PC-3 (cell line): Measurements from ENCODE around the gene TNNI3. TPM values are rescaled to one million over a fixed set of nuclear protein-coding genes. Genes with fewer than 3 reads are reported as not detected.

ENCODE experiments used
- ATAC-seq: fragments of 200-7000 bp; cut with Tn5 transposase; 2 replicates; pipeline ENCODE4 v1.9.1; 2020; ENCODE audit warnings: mild to moderate bottlenecking, moderate library complexity
- BruUV-seq: library from RNA; stranded (reverse); fragments of 400-500 nt; replicated peaks from 2 replicates; lab custom pipeline; 2021; lab: Mats Ljungman, UMichigan
- CTCF ChIA-PET: fragments of 300-600 bp; sonication (Branson Sonifier 250); formaldehyde crosslinking; loops from one replicate; lab custom pipeline; 2022; ENCODE audit warnings: antibody characterized with exemption; lab: Charles Lee
- POLR2A ChIA-PET: fragments of 300-600 bp; sonication (Branson Sonifier 250); formaldehyde crosslinking; loops from one replicate; lab custom pipeline; 2022; ENCODE audit warnings: antibody characterized with exemption; ENCODE audit not compliant: unreplicated experiment; lab: Charles Lee
- DNase-seq: peaks from one replicate; pipeline ENCODE4 v3.0.0-alpha.2; 2015
- H2AFZ ChIP-seq: fragments of 300-600 bp; sonication (generic); 2 replicates; pipeline ENCODE4 v1.6.0; 2016; ENCODE audit warnings: antibody characterized with exemption, low read length
- H3F3A ChIP-seq: fragments of 300-600 bp; sonication (generic); one replicate; pipeline ENCODE4 v1.6.0; 2017; ENCODE audit warnings: antibody characterized with exemption, low read length, control low read depth, mild to moderate bottlenecking; ENCODE audit not compliant: unreplicated experiment
- H3K27ac ChIP-seq: fragments of 300-600 bp; sonication (generic); 2 replicates; pipeline ENCODE4 v1.5.1; 2016; ENCODE audit warnings: mild to moderate bottlenecking, low read length
- H3K27me3 ChIP-seq: fragments of 300-600 bp; sonication (generic); 2 replicates; pipeline ENCODE4 v1.6.1; 2016; ENCODE audit warnings: low read length, mixed read lengths
- H3K36me3 ChIP-seq: fragments of 300-600 bp; sonication (generic); 2 replicates; pipeline ENCODE4 v1.6.1; 2016; ENCODE audit warnings: low read depth, mixed run types, low read length, mixed read lengths
- H3K4me1 ChIP-seq: fragments of 300-600 bp; sonication (generic); 2 replicates; pipeline ENCODE4 v1.5.1; 2016; ENCODE audit warnings: low read length; ENCODE audit not compliant: insufficient read depth
- H3K4me2 ChIP-seq: fragments of 300-600 bp; sonication (generic); 2 replicates; pipeline ENCODE4 v1.6.0; 2016; ENCODE audit warnings: low read length
- H3K4me3 ChIP-seq: fragments of 300-600 bp; sonication (generic); 2 replicates; pipeline ENCODE4 v1.5.1; 2016; ENCODE audit warnings: mild to moderate bottlenecking, low read length, mixed read lengths
- H3K79me2 ChIP-seq: fragments of 300-600 bp; sonication (generic); 2 replicates; pipeline ENCODE4 v1.6.1; 2017; ENCODE audit warnings: low read length, mixed read lengths
- H3K9ac ChIP-seq: fragments of 300-600 bp; sonication (generic); 2 replicates; pipeline ENCODE4 v1.6.0; 2016; ENCODE audit warnings: mild to moderate bottlenecking, low read length
- H3K9me2 ChIP-seq: fragments of 300-600 bp; sonication (generic); replicated peaks from 2 replicates; pipeline ENCODE4 v1.6.1; 2016; ENCODE audit warnings: mixed run types, low read length, mixed read lengths
- H3K9me3 ChIP-seq: fragments of 300-600 bp; sonication (generic); 2 replicates; pipeline ENCODE4 v1.6.1; 2016; ENCODE audit warnings: low read length, mixed read lengths
- H4K20me1 ChIP-seq: fragments of 300-600 bp; sonication (generic); 2 replicates; pipeline ENCODE4 v1.6.1; 2016; ENCODE audit warnings: low read length, mixed read lengths
- CTCF ChIP-seq: fragments of 300-600 bp; sonication (generic); conservative IDR thresholded peaks from 2 replicates; pipeline ENCODE4 v1.5.1; 2017; ENCODE audit warnings: antibody characterized with exemption, low read depth, mild to moderate bottlenecking, low read length
- EZH2 ChIP-seq: fragments of 300-600 bp; sonication (generic); IDR thresholded peaks from one replicate; pipeline ENCODE4 v1.6.1; 2017; ENCODE audit warnings: antibody characterized with exemption, mild to moderate bottlenecking, low read length; ENCODE audit not compliant: unreplicated experiment
- EZH2phosphoT487 ChIP-seq: fragments of 300-600 bp; sonication (generic); IDR thresholded peaks from 2 replicates; pipeline ENCODE4 v1.6.1; 2018; ENCODE audit warnings: mild to moderate bottlenecking, antibody characterized with exemption, low read length, borderline replicate concordance
- intact Hi-C: fragments of 100-400 bp; cut with micrococcal nuclease; formaldehyde crosslinking; loops from 2 replicates; pipeline ENCODE4 v1.9.0; 2023
- total RNA-seq: library from RNA; depleted of rRNA; stranded (reverse); fragments of >200 nt; gene quantifications from 2 replicates; pipeline ENCODE4 v1.2.3, GENCODE V29; 2014

TNNI3 gene
- total RNA-seq, 1 experiment from 2014 or later, result 32.4 TPM

- ATAC-seq, result peak; percentile 94
- no peaks in the 10 kb centered on the region for H3K9me2 ChIP-seq
- H4K20me1 ChIP-seq, result no peaks in the 10 kb centered on the region
- peak overlapping the region; percentile 33 for H3K27ac ChIP-seq
- no peaks in the 10 kb centered on the region for H3K9me3 ChIP-seq
- H3F3A ChIP-seq, result no peaks in the 10 kb centered on the region
- H3K4me2 ChIP-seq, result peak overlapping the region; percentile 94
- BruUV-seq, result no TSS peak
- H3K79me2 ChIP-seq, result 0 out of 2 replicates have a peak, but pooled peaks cover 3% of the 10 kb centered on the region
- no peak for TF ChIP-seq CTCF
- no peak for TF ChIP-seq EZH2phosphoT487
- no peak for TF ChIP-seq EZH2
- no peaks in the 10 kb centered on the region for H3K36me3 ChIP-seq
- peak; percentile 84 for DNase-seq
- intact Hi-C loops, result loop anchor here (1.0 kb wide), 1 partner anchor 14 kb away; no protein-coding TSS in a partner anchor
- ChIA-PET CTCF (interaction anchor here (0.5 to 2.1 kb wide), 11 partner anchors 10 to 681 kb away, joined by 3 to 25 read pairs (median 5); partner anchors contain the start of gene DNAAF3), POLR2A (interaction anchor here (0.6 to 0.7 kb wide), 2 partner anchors 12 to 107 kb away, joined by 3 to 5 read pairs; no protein-coding TSS in a partner anchor)
- H3K4me1 ChIP-seq, result peaks cover 6% of the 10 kb centered on the region; the same call in 1 of the 2 replicates
- peak overlapping the region; percentile 51 for H3K9ac ChIP-seq
- peak overlapping the region; percentile 76 for H3K4me3 ChIP-seq
- no peaks in the 10 kb centered on the region for H3K27me3 ChIP-seq
- peak overlapping the region; percentile 96 for H2AFZ ChIP-seq
Measured at GRCh38 chr19:55146705-55147273, 10.7 kb downstream of the TNNI3 start.

- H3K36me3 ChIP-seq, result no peaks in the 10 kb centered on the region
- no peaks in the 10 kb centered on the region for H3K9me2 ChIP-seq
- ChIA-PET POLR2A (interaction anchor here (0.7 kb wide), 1 partner anchor 13 kb away, joined by 5 read pairs; no protein-coding TSS in a partner anchor), CTCF (interaction anchor here (0.5 to 2.1 kb wide), 11 partner anchors 10 to 680 kb away, joined by 3 to 25 read pairs (median 5); partner anchors contain the start of gene DNAAF3)
- intact Hi-C loops, result loop anchor here (1.0 kb wide), 1 partner anchor 14 kb away; no protein-coding TSS in a partner anchor
- H4K20me1 ChIP-seq, result no peaks in the 10 kb centered on the region
- DNase-seq (peak; percentile 81), ATAC-seq (peak; percentile 61)
- 0 out of 2 replicates have a peak, but pooled peaks cover 3% of the 10 kb centered on the region for H3K79me2 ChIP-seq
- H3K4me1 ChIP-seq, result peaks cover 6% of the 10 kb centered on the region; the same call in 1 of the 2 replicates
- H3K27me3 ChIP-seq, result no peaks in the 10 kb centered on the region
- TF ChIP-seq EZH2phosphoT487 (no peak), CTCF (peak; percentile 91)
- peak overlapping the region; percentile 51 for H3K9ac ChIP-seq
- no TSS peak for BruUV-seq
- H3K4me2 ChIP-seq, result peak overlapping the region; percentile 94
- peak overlapping the region; percentile 33; the same call in 1 of the 2 replicates for H3K27ac ChIP-seq
- H3F3A ChIP-seq, result no peaks in the 10 kb centered on the region
- H2AFZ ChIP-seq, result peak overlapping the region; percentile 96
- H3K4me3 ChIP-seq, result peak overlapping the region; percentile 76
- H3K9me3 ChIP-seq, result no peaks in the 10 kb centered on the region
Measured at GRCh38 chr19:55146078-55146704, 11.3 kb downstream of the TNNI3 start.
